ENCODE results near the gene BEND3. TPM values are rescaled to one million over a fixed set of nuclear protein-coding genes. Genes with fewer than 3 reads are reported as not detected.

BEND3 gene
- total and polyA plus RNA-seq, 9 of the 15 experiments (the other 6 are each of a cell fraction or from before 2014, with no cell fraction given): 0.64 to 8.4 (median 3.3) TPM

- peak; percentile 10; the same call in 1 of the 2 replicates for TF ChIP-seq TFAP4 (CRISPR knock-in tag; IDR thresholded peaks at IDR 0.05; ENCODE audit: borderline replicate concordance)
- no peak for TF ChIP-seq CREB3 (tag; conservative IDR thresholded peaks at IDR 0.05; ENCODE audit: low read depth)
- TF ChIP-seq EGR1 (conservative IDR thresholded peaks at IDR 0.05): peak; percentile 77
- no peak for TF ChIP-seq ZNF232 (CRISPR knock-in tag; IDR thresholded peaks at IDR 0.05)
These were observed 496 bp upstream of the BEND3 start (continued) for GRCh38 chr6:107115695-107116327.

- no peaks in the 10 kb centered on the region for H3K9me1 ChIP-seq (ENCODE audit: control insufficient read depth, insufficient read depth, low read length)
- H3K9ac ChIP-seq (ENCODE audit: insufficient read depth in 1 of 2, low read depth in 2 of 2, low read length in 2 of 2): peak overlapping the region; percentile 80 to 94
- H3K27ac ChIP-seq (ENCODE audit: extremely low read depth, low read depth, low read length): peak overlapping the region; percentile 85
- ChIA-PET CTCF (ENCODE audit: low intra/inter-chr PET ratio) (interaction anchor here (1.6 kb wide), 1 partner anchor 86 kb away, joined by 4 read pairs; the partner anchor contains the start of gene MTRES1), POLR2A (interaction anchor here (0.6 to 0.7 kb wide), 3 partner anchors 26 to 778 kb away, joined by 3 to 4 read pairs (median 4); no protein-coding TSS in a partner anchor)
- no peaks in the 10 kb centered on the region for H3K9me3 ChIP-seq (replicated peaks; ENCODE audit: control insufficient read depth, insufficient read depth, low read depth, low read length)
- DNase-seq (ENCODE audit: extremely low read depth in 1 of 4, low spot score in 3 of 4): peak; percentile 85 to 91 (median 88)
- peak; percentile 83 for ATAC-seq
- WGBS (ENCODE audit: insufficient coverage, low coverage, missing lambda C conversion rate): under 1% methylated on average over 25 of the region's 116 CpGs
- no peaks in the 10 kb centered on the region for H4K20me1 ChIP-seq (replicated peaks; ENCODE audit: control insufficient read depth, insufficient read depth, low read length)
- in situ Hi-C loops (cut with MboI) (no loop called here), intact Hi-C loops (cut with micrococcal nuclease) (loop anchor here (1.0 to 10.0 kb wide), 3 partner anchors 37 to 790 kb away; partner anchors contain the start of genes ATG5 and MTRES1)
- peaks cover 18 to 32% of the 10 kb centered on the region in 2 experiments for H3K4me1 ChIP-seq (replicated peaks in 1 of 2; ENCODE audit: control insufficient read depth in 2 of 2, insufficient read depth in 2 of 2, low read length in 2 of 2)
- H3K79me2 ChIP-seq (ENCODE audit: control insufficient read depth, insufficient read depth, low read length): peaks cover 10% of the 10 kb centered on the region
- no peaks in the 10 kb centered on the region for H3K27me3 ChIP-seq (ENCODE audit: control insufficient read depth in 2 of 2, insufficient read depth in 2 of 2, low read length in 2 of 2)
- H3K36me3 ChIP-seq (ENCODE audit: control insufficient read depth, insufficient read depth, low read length): no peaks in the 10 kb centered on the region
- H2AFZ ChIP-seq (ENCODE audit: low read depth, low read length): peak overlapping the region; percentile 96
- peak overlapping the region; percentile 83 for H3K4me2 ChIP-seq (ENCODE audit: insufficient read depth, low read length)
- peak overlapping the region; percentile 58 for H3K4me3 ChIP-seq
- no peak for FAIRE-seq
- BruUV-seq (replicated peaks): no TSS peak
- TF ChIP-seq ZBTB8A (IDR thresholded peaks at IDR 0.05; ENCODE audit: partially characterized antibody): no peak
- 0 out of 2 replicates have a peak, but pooled peaks have one; percentile 27 for TF ChIP-seq GATAD2A (IDR thresholded peaks at IDR 0.05)
- TF ChIP-seq RAD21 (CRISPR knock-in tag; conservative IDR thresholded peaks at IDR 0.05 in 1 of 2, IDR thresholded peaks at IDR 0.05 in 1 of 2): peak; percentile 71 to 79
- no peak for TF ChIP-seq SFPQ (IDR thresholded peaks at IDR 0.05; ENCODE audit: low read depth, low read length)
- no peak for TF ChIP-seq NCOA6 (IDR thresholded peaks at IDR 0.05)
- TF ChIP-seq POLR2B (IDR thresholded peaks at IDR 0.05; ENCODE audit: low read depth, partially characterized antibody): peak; percentile 27
- TF ChIP-seq SRF (CRISPR knock-in tag; IDR thresholded peaks at IDR 0.05): 0 out of 4 replicates have a peak, but pooled peaks of 1 of the 2 experiments have one; percentile 45
- TF ChIP-seq FIP1L1 (IDR thresholded peaks at IDR 0.05; ENCODE audit: low read depth, low read length, poor library complexity, severe bottlenecking): peak; percentile 44
- no peak for TF ChIP-seq ZSCAN32 (CRISPR knock-in tag; IDR thresholded peaks at IDR 0.05)
- no peak for TF ChIP-seq FOXJ3 (CRISPR knock-in tag; IDR thresholded peaks at IDR 0.05)
- TF ChIP-seq E2F3 (CRISPR knock-in tag; IDR thresholded peaks at IDR 0.05): peak; percentile 75; the same call in 1 of the 2 replicates
These were observed 946 bp downstream of the BEND3 start for GRCh38 chr6:107114213-107114925.
